ENCODE measurements around the gene CYS1.

DNA sequence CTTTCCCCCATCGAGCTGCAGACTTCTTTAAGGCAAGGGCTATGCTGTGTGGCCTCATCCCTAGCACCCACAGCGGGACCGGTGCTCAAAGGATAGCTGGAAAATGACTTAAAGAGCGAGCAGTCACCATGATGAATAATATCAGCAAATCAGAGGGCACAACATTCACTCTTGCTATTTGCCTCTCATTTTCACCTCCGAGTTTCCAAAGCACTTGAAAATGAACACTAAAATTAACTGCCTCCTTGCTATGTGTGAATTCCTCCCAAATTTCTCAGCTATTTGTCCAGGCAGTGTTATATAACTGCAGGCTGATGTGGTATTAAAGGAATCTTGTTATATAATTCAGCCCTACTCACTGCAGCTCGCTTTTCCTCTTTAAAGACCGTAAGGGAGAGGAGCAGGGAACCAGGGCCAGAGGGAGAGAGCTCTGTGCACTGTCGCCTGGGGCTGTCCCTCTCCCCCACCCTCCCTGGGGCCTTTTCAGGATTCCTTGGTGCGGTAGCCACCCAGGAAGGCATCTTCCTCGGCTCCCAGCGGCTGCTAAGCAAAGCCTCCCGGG is 1.4 kb downstream of the CYS1 start:
- no peak for TF ChIP-seq POLR2A (IDR thresholded peaks at IDR 0.05)
- TF ChIP-seq, protein P1, sequence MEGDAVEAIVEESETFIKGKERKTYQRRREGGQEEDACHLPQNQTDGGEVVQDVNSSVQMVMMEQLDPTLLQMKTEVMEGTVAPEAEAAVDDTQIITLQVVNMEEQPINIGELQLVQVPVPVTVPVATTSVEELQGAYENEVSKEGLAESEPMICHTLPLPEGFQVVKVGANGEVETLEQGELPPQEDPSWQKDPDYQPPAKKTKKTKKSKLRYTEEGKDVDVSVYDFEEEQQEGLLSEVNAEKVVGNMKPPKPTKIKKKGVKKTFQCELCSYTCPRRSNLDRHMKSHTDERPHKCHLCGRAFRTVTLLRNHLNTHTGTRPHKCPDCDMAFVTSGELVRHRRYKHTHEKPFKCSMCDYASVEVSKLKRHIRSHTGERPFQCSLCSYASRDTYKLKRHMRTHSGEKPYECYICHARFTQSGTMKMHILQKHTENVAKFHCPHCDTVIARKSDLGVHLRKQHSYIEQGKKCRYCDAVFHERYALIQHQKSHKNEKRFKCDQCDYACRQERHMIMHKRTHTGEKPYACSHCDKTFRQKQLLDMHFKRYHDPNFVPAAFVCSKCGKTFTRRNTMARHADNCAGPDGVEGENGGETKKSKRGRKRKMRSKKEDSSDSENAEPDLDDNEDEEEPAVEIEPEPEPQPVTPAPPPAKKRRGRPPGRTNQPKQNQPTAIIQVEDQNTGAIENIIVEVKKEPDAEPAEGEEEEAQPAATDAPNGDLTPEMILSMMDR (IDR thresholded peaks at IDR 0.05) = no peak
- TF ChIP-seq POLR2AphosphoS5 (IDR thresholded peaks at IDR 0.05) = no peak

Data from breast epithelium (tissue), 3 donors.